Left lung (tissue), 10 donors: Measurements from ENCODE around the gene PNISR. TPM values are rescaled to one million over a fixed set of nuclear protein-coding genes. Genes with fewer than 3 reads are reported as not detected.

ENCODE experiments used
- ATAC-seq: fragments of 200-7000 bp; cut with Tn5 transposase; one replicate; pipeline ENCODE4 v1.9.1; 2020; ENCODE audit warnings: moderate library complexity
- DNase-seq, 4 donors: peaks; one replicate each; pipeline ENCODE4 v3.0.0-alpha.2; 2013 to 2020
- H3K27ac ChIP-seq, 2 donors: fragments of 200-600 bp; sonication (generic) in 1 of 2; one replicate each; pipeline versions ENCODE4 v1.5.0 to v1.8.0; 2020 to 2021
- H3K27me3 ChIP-seq, 2 donors: fragments of 200-600 bp; sonication (generic) in 1 of 2; one replicate each; pipeline versions ENCODE4 v1.5.0 to v1.8.0; 2020 to 2021
- H3K36me3 ChIP-seq, 2 donors: fragments of 200-600 bp; sonication (generic) in 1 of 2; one replicate each; pipeline versions ENCODE4 v1.5.0 to v1.8.0; 2020 to 2021
- H3K4me1 ChIP-seq, 2 donors: fragments of 200-600 bp; one replicate each; pipeline ENCODE4 v1.8.0; 2021
- H3K4me3 ChIP-seq, 2 donors: fragments of 200-600 bp; sonication (generic) in 1 of 2; one replicate each; pipeline versions ENCODE4 v1.5.0 to v1.8.0; 2020 to 2021; ENCODE audit warnings: mild to moderate bottlenecking in 1 of 2
- H3K9me3 ChIP-seq, 2 donors: fragments of 200-600 bp; sonication (generic) in 1 of 2; one replicate each; pipeline versions ENCODE4 v1.5.0 to v1.8.0; 2020 to 2021
- intact Hi-C, 2 donors: fragments of 100-400 bp; cut with DNase I; formaldehyde crosslinking; loops; one replicate each; pipeline versions ENCODE4 v1.11.2 to v1.14.2; 2022
- polyA plus RNA-seq, 6 donors: library from polyadenylated mRNA; unstranded; fragments of 120-200 nt; gene quantifications; one replicate each; pipeline ENCODE4 v1.2.1, GENCODE V29; 2013; ENCODE audit not compliant: insufficient read length in 6 of 6
- total RNA-seq, 2 donors: library from RNA; stranded (reverse); fragmentation: NEBNext Ultra II Directional; extraction: Animal tissue kit (Norgen Biotek cat#: 25700); gene quantifications; one replicate each; pipeline ENCODE4 v1.2.1, GENCODE V29; 2021
- TF ChIP-seq, protein P1 (sequence below), 2 donors: fragments of 200-600 bp; sonication (generic) in 1 of 2; IDR thresholded peaks; one replicate each; pipeline versions ENCODE4 v1.5.0 to v1.8.0; 2021; ENCODE audit warnings: antibody characterized with exemption in 2 of 2
- donor health status: DM: no; HTN: yes; CAD: no.
- donor health status: DM: no; HTN: no; CAD: no.

Gene PNISR
- total and polyA plus RNA-seq, 8 donors, result 73.5 to 412 (median 310) TPM

DNA sequence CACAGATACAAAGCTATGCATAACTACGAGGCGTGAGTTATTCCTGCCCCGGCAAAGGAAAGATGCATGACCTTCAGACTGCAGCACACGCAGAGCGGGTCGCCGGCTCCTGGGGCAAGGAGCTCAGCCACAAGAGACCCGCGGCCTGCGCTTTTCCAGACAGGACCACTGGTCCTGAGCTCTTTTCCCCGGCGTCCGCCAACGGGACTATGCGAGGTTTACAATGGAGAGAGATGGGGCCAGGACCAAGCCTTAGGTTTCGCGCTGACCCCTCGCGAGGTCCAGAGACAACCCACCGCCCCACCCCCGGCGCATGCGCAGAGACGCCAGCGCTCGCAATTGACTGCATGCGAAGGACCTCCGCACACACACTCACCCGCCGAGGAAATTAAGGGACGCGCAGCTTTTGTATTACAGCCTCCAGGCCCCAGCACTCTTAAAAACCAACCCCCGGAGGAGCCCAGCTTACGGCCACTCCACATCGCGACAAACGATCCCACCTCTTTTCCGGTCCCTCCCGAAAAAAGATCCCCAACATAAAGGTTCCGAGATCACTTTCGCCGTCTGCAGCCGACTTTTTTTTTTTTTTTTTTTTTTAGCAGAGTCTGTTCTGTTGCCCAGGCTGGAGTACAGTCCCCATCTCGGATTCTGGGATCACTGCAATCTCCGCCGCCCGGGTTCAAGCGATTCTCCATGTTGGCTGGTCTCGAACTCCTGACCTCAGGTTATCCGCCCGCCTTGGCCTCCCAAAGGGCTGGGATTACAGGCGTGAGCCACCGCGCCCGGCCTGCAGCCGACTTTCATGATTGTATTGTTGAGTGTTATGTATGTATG lies 31.2 kb downstream of the PNISR start, which contains the start of gene COQ3:
COQ3 (minus strand) TSS at position 498 of the 834 bp plus-strand sequence; CDS start at position 482, 16 bp downstream.
- Histone ChIP-seq H3K9me3 (no peaks in the 10 kb centered on the region), H3K36me3 (peaks cover 0 to 10% of the 10 kb centered on the region in 2 donors), H3K27ac (peak within 1 kb of the TSS; percentile 76 to 82), H3K27me3 (no peaks in the 10 kb centered on the region), H3K4me1 (peaks cover 0 to 13% of the 10 kb centered on the region in 2 donors), H3K4me3 (peak within 1 kb of the TSS; percentile 66 to 71)
- ATAC-seq (peak; percentile 94), DNase-seq (peak; percentile 68 to 89 (median 83))
- TF ChIP-seq, protein P1, sequence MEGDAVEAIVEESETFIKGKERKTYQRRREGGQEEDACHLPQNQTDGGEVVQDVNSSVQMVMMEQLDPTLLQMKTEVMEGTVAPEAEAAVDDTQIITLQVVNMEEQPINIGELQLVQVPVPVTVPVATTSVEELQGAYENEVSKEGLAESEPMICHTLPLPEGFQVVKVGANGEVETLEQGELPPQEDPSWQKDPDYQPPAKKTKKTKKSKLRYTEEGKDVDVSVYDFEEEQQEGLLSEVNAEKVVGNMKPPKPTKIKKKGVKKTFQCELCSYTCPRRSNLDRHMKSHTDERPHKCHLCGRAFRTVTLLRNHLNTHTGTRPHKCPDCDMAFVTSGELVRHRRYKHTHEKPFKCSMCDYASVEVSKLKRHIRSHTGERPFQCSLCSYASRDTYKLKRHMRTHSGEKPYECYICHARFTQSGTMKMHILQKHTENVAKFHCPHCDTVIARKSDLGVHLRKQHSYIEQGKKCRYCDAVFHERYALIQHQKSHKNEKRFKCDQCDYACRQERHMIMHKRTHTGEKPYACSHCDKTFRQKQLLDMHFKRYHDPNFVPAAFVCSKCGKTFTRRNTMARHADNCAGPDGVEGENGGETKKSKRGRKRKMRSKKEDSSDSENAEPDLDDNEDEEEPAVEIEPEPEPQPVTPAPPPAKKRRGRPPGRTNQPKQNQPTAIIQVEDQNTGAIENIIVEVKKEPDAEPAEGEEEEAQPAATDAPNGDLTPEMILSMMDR (IDR thresholded peaks at IDR 0.05), result no peak
- intact Hi-C loops, result no loop called here

DNA sequence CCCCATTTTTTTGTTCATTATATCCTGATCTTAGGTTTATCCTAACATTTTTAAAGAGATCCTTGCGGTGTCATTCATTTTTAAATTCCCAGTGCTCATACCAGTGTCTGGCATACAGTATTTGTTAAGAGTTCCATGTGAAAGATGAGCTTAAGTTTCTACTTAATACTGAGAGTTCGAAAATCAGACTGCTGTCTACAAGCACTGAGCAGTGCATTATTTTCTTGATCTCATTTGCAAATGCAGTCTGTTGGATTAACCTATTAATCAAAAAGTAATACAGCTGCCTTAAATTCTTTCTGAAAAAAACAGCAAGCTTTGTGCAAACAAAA lies 31.8 kb downstream of the PNISR start:
- peaks cover 0 to 13% of the 10 kb centered on the region in 2 donors for H3K4me1 ChIP-seq
- DNase-seq (no peak), ATAC-seq (peak; percentile 29)
- intact Hi-C loops, result no loop called here
- peaks cover 0 to 8% of the 10 kb centered on the region in 2 donors for H3K36me3 ChIP-seq
- H3K27me3 ChIP-seq, result no peaks in the 10 kb centered on the region
- peak overlapping the region in 1 of 2 donors; percentile 82 for H3K27ac ChIP-seq
- TF ChIP-seq, protein P1 (IDR thresholded peaks at IDR 0.05), result no peak
- no peaks in the 10 kb centered on the region for H3K9me3 ChIP-seq
- H3K4me3 ChIP-seq, result peak overlapping the region; percentile 66 to 71

DNA sequence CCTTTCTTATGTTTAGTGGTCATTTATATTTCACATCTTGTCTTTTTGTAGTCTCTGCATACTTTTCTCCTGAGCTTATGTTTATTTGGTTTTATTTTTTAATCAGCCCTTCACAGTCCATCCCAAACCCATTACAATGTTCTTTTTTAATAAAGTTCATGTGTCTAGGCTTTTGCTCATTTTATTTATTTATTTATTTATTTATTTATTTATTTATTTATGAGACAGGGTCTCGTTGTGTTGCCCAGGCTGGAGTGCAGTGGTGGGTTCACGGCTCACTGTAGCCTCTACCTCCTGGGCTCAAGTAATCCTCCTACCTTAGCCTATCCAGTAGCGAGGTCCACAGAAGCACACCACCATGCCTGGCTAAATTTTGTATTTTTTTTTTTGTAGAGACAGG lies 34.2 kb downstream of the PNISR start:
- Histone ChIP-seq H3K27me3 (no peaks in the 10 kb centered on the region), H3K27ac (no peak overlapping the region), H3K4me1 (peaks cover 0 to 13% of the 10 kb centered on the region in 2 donors), H3K4me3 (no peak overlapping the region), H3K9me3 (no peaks in the 10 kb centered on the region), H3K36me3 (no peaks in the 10 kb centered on the region)
- intact Hi-C loops, result no loop called here
- no peak for DNase-seq
- TF ChIP-seq, protein P1 (IDR thresholded peaks at IDR 0.05), result no peak
- ATAC-seq, result no peak

DNA sequence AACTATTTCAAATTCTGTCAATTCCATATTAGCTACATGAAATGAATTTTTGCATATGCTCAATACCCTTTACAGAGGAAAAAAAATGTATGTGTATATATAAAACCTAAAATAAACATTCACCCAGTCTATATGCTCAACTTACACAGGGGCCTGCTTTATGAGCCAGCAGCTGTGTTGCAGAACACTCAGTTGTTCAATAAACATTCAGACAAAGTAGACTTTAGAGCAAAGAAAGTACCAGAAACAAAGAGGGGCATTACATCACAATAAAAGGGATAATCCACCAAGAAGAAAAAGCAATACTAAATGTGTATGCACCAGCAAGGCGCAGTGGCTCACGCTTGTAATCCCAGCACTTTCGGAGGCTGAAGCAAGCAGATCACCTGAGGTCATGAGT lies 40.6 kb downstream of the PNISR start:
- TF ChIP-seq, protein P1 (IDR thresholded peaks at IDR 0.05), result no peak
- DNase-seq (no peak), ATAC-seq (no peak)
- Histone ChIP-seq H3K9me3 (no peaks in the 10 kb centered on the region), H3K4me3 (no peak overlapping the region), H3K27ac (no peak overlapping the region), H3K4me1 (no peaks in the 10 kb centered on the region), H3K27me3 (no peaks in the 10 kb centered on the region), H3K36me3 (no peaks in the 10 kb centered on the region)
- intact Hi-C loops, result no loop called here

DNA sequence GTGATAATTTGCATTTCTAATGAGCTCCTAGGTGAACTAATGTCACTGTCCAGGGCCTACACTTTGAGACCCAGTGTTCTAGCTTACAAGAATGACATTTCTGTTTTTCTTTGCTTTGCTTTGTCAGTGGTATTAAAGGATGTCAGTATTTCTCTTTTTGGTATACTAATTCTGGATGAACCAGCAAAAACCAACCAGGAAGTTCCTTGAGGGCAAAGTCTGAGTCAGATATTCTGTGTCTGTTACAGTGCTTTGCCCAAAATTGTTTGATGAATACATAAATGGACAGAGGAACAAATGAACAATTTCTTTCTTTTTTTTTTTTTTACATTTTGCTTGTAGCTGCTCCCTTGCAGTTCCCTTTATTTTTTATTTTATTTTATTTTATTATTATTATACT lies 46.5 kb downstream of the PNISR start:
- no peaks in the 10 kb centered on the region for H3K27me3 ChIP-seq
- no peak overlapping the region for H3K4me3 ChIP-seq
- H3K9me3 ChIP-seq, result no peaks in the 10 kb centered on the region
- no peak for ATAC-seq
- no peak overlapping the region for H3K27ac ChIP-seq
- intact Hi-C loops, result no loop called here
- DNase-seq, result no peak
- no peaks in the 10 kb centered on the region for H3K36me3 ChIP-seq
- no peaks in the 10 kb centered on the region for H3K4me1 ChIP-seq
- TF ChIP-seq, protein P1 (IDR thresholded peaks at IDR 0.05), result no peak
